Duodenal mucosa (tissue), 2 donors: ENCODE measurements around the gene SEC14L3.

Experiments used
- H3K27ac ChIP-seq: one replicate; pipeline ENCODE4 v1.7.0; 2013; ENCODE audit warnings: low read depth, low read length
- H3K27me3 ChIP-seq, 2 donors: one replicate each; pipeline ENCODE4 v1.7.0; 2013; ENCODE audit warnings: low read length in 2 of 2, control low read depth in 1 of 2; ENCODE audit not compliant: insufficient read depth in 2 of 2, control insufficient read depth in 1 of 2
- H3K36me3 ChIP-seq, 2 donors: one replicate each; pipeline ENCODE4 v1.7.0; 2013; ENCODE audit warnings: low read length in 2 of 2, control low read depth in 1 of 2; ENCODE audit not compliant: insufficient read depth in 2 of 2, control insufficient read depth in 1 of 2
- H3K4me1 ChIP-seq, 2 donors: one replicate each; pipeline ENCODE4 v1.7.0; 2013; ENCODE audit warnings: low read length in 2 of 2, control low read depth in 1 of 2; ENCODE audit not compliant: insufficient read depth in 2 of 2, control insufficient read depth in 1 of 2
- H3K4me3 ChIP-seq, 2 donors: one replicate each; pipeline ENCODE4 v1.7.0; 2013; ENCODE audit warnings: low read length in 2 of 2, low read depth in 1 of 2
- H3K9ac ChIP-seq, 2 donors: one replicate each; pipeline ENCODE4 v1.7.0; 2013; ENCODE audit warnings: low read length in 2 of 2, low read depth in 1 of 2
- H3K9me3 ChIP-seq, 2 donors: one replicate each; pipeline ENCODE4 v1.7.0; 2013; ENCODE audit warnings: low read length in 2 of 2, control low read depth in 1 of 2; ENCODE audit not compliant: control insufficient read depth in 1 of 2

The SEC14L3 gene

DNA sequence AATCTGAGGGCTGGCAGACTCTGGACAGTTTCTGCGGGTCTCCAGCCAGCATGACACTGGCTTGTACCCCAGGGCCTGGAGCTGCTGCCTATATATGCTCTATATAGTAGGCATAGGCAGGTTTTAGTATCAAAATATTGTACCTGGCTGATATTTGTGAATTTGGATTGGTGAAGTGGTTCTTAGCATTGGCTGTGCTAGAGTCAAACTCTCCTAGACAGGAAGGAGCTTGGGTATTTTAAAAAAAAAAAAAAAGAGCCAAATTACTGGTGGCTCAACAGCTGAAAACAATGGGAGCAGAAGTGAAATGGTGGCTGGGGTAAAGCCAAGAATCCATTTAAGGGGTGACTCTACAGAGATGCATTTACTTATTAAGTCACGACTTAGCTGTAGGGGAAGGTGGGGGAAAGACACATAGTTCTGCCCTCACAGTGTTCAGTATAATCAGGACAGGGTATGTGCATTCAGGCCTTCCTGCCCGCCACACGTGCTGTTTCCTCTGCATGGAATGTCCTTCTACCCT, 57.2 kb downstream of the SEC14L3 start:
- no peaks in the 10 kb centered on the region for H3K27me3 ChIP-seq
- H3K4me1 ChIP-seq: peaks cover 24 to 39% of the 10 kb centered on the region in 2 donors
- H3K9me3 ChIP-seq: no peaks in the 10 kb centered on the region
- no peak overlapping the region for H3K9ac ChIP-seq
- H3K27ac ChIP-seq: no peak overlapping the region
- H3K36me3 ChIP-seq: peaks cover 21 to 49% of the 10 kb centered on the region in 2 donors
- no peak overlapping the region for H3K4me3 ChIP-seq

DNA sequence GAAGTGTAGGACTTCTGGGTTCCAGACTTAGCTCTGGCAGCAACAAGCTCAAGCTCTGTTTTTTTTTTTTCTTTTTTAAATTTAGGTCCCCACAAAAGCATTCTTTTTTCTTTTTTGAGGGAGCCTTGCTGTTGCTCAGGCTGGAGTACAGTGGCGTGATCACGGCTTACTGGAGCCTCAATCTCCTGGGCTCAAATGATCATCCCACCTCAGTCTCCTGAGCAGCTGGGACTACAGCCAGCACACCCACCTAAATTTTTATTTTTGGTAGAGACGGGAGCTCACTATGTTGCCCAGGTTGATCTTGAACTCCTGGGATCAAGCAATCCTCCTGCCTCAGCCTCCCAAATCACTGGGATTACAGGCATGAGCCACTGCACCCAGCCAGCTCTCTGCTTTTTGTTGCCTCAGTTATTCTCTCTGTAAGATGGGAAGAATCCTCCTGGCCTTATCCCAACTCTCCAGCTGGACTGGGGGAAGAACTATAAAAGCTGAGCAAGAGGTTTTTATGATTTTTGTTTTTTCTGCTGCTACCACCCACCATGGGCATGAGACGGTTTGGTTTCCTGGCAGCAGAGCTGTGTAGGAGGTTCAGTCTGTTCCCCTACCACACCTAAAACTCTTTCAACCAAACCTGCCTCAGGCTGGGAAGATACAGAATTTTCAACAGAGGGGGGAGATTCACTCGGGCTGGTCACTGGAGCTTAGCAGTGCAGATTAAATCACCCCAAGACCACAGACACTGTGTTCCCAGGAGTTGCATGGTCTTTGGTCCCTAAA, 57.9 kb downstream of the SEC14L3 start:
- Histone ChIP-seq H3K36me3 (peaks cover 25 to 53% of the 10 kb centered on the region in 2 donors), H3K4me1 (peaks cover 21 to 37% of the 10 kb centered on the region in 2 donors), H3K4me3 (no peak overlapping the region), H3K9me3 (no peaks in the 10 kb centered on the region), H3K27ac (no peak overlapping the region), H3K27me3 (no peaks in the 10 kb centered on the region), H3K9ac (no peak overlapping the region)

DNA sequence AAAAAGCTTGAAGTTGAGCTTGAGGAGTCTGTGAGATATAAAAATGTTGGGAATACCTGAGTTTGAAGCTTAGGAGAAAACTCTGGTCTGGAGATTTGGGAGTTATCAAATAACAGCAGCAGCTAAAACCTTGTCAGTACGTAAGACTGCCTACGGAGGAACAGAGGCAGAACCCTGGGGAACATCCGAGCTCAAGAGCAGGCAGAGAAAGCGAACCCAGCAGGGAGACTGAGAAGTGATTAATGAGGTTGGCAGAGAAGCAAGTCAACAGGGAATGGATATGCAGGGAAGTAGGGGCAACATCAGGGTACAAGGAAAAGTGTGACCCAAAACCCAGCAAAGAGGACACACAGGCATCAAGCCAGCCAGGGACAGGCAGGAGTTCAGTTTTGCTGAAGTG, 58.8 kb downstream of the SEC14L3 start:
- Histone ChIP-seq H3K36me3 (peaks cover 29 to 57% of the 10 kb centered on the region in 2 donors), H3K27me3 (no peaks in the 10 kb centered on the region), H3K9me3 (no peaks in the 10 kb centered on the region), H3K4me1 (peaks cover 15 to 28% of the 10 kb centered on the region in 2 donors), H3K4me3 (no peak overlapping the region), H3K27ac (no peak overlapping the region), H3K9ac (no peak overlapping the region)

DNA sequence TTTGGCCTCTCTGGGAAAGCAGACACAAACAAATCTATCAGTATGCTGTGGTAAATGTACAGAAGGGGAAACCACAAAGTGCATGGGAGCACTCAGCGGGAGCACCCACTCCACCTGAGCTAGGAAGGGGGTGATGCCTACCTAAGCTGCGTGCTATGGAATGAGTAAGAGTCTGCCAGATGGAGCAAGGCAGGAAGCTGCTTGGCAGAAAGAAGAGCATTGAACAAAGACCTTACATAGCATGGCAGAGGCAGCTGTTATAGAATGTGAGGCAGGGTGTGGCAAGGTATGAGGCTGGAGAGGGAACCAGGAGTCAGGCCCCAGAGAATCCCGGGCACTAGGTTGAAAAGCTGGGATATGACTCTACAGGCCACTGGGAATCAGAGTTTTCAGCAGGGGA, 60.0 kb downstream of the SEC14L3 start:
- Histone ChIP-seq H3K4me3 (no peak overlapping the region), H3K4me1 (peaks cover 11 to 15% of the 10 kb centered on the region in 2 donors), H3K36me3 (peaks cover 23 to 60% of the 10 kb centered on the region in 2 donors), H3K9me3 (no peaks in the 10 kb centered on the region), H3K9ac (no peak overlapping the region), H3K27me3 (no peaks in the 10 kb centered on the region), H3K27ac (no peak overlapping the region)
